Tibial nerve (tissue), 3 donors: Measurements from ENCODE around the gene RARA.

Experiments
- EP300 ChIP-seq, 2 donors: sonication (generic); formaldehyde crosslinking; IDR thresholded peaks; one replicate each; pipeline ENCODE4 v1.6.1; 2017; ENCODE audit warnings: antibody characterized with exemption in 2 of 2, mild to moderate bottlenecking in 1 of 2
- POLR2A ChIP-seq, 2 donors: fragments of 450-650 bp; IDR thresholded peaks; one replicate each; pipeline ENCODE4 v1.6.1; 2017; ENCODE audit warnings: antibody characterized with exemption in 2 of 2, mild to moderate bottlenecking in 2 of 2, moderate library complexity in 2 of 2

GRCh38 chr17:40364906-40365305, 55.9 kb downstream of the RARA start:
- TF ChIP-seq POLR2A (IDR thresholded peaks at IDR 0.05) (no peak), EP300 (IDR thresholded peaks at IDR 0.05) (no peak)
